ENCODE data around the gene ZEB2.
"Not testable (repeated sequence)": the region's sequence is repeated elsewhere in the genome, so short reads cannot be mapped to it uniquely, and the experiment has no call there.

ZEB2 gene

GRCh38 chr2:144374163-144374661 lies 145.7 kb downstream of the ZEB2 start:
- no peak for DNase-seq

GRCh38 chr2:144372410-144373080 lies 147.4 kb downstream of the ZEB2 start:
- DNase-seq, result no peak

GRCh38 chr2:144370937-144371584 lies 148.9 kb downstream of the ZEB2 start:
- no peak for DNase-seq

GRCh38 chr2:144369416-144369815 lies 150.5 kb downstream of the ZEB2 start:
- no peak for DNase-seq

GRCh38 chr2:144366825-144367429 lies 153.0 kb downstream of the ZEB2 start:
- no peak for DNase-seq

- DNase-seq, result no peak
Observed at GRCh38 chr2:144364944-144365738, 154.8 kb downstream of the ZEB2 start.

- DNase-seq, result not testable (repeated sequence)
Observed at GRCh38 chr2:144364247-144364646, 155.7 kb downstream of the ZEB2 start.

- DNase-seq, result no peak
Observed at GRCh38 chr2:144362401-144362800, 157.5 kb downstream of the ZEB2 start.

- no peak for DNase-seq
Observed at GRCh38 chr2:144361742-144362141, 158.2 kb downstream of the ZEB2 start.

GRCh38 chr2:144359684-144360083 lies 160.2 kb downstream of the ZEB2 start:
- no peak for DNase-seq

GRCh38 chr2:144358979-144359541 lies 160.9 kb downstream of the ZEB2 start:
- DNase-seq, result no peak

GRCh38 chr2:144358374-144358964 lies 161.4 kb downstream of the ZEB2 start:
- DNase-seq, result no peak

GRCh38 chr2:144357623-144358373 lies 162.1 kb downstream of the ZEB2 start:
- DNase-seq, result no peak

- DNase-seq, result no peak
Observed at GRCh38 chr2:144356402-144356801, 163.5 kb downstream of the ZEB2 start.

- no peak for DNase-seq
Observed at GRCh38 chr2:144354953-144355352, 165.0 kb downstream of the ZEB2 start.

- DNase-seq, result no peak
Observed at GRCh38 chr2:144351687-144352086, 168.2 kb downstream of the ZEB2 start.

GRCh38 chr2:144350151-144350802 lies 169.6 kb downstream of the ZEB2 start:
- no peak for DNase-seq

GRCh38 chr2:144349674-144350073 lies 170.2 kb downstream of the ZEB2 start:
- DNase-seq, result peak; percentile 23

- DNase-seq, result no peak
Observed at GRCh38 chr2:144348846-144349245, 171.1 kb downstream of the ZEB2 start.

- no peak for DNase-seq
Observed at GRCh38 chr2:144346229-144346628, 173.7 kb downstream of the ZEB2 start.

- no peak for DNase-seq
Observed at GRCh38 chr2:144343145-144343544, 176.8 kb downstream of the ZEB2 start.
